ENCODE data around the gene ARL8A.
A peak's percentile ranks its signal among the peaks of the same experiment; 100 is the strongest.

The ARL8A gene

DNA sequence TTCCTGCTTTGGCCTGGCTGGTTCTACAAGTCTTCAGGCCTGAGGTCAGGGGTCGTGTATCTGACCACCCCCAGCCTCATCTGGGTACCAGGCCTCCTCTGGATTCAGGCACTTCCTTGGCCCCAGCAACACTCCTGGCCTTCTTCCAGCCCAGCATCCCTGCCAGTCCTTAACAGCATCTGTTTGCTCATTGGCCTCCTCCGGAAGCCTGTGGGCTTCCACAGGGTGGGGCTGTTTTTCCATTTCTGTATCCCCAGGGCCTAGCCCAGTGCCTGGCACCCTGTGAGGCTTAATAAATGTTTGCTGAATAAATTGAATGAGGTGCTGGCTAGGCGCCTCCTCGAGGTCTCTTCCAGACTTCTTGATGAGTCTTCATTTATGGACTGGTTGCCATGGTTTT lies 43.4 kb downstream of the ARL8A start:
- Histone ChIP-seq H2BK120ac (ENCODE audit: low read depth, low read length) (no peak overlapping the region), H3K79me1 (ENCODE audit: low read depth, low read length) (no peaks in the 10 kb centered on the region), H2AK5ac (ENCODE audit: low read depth, low read length) (peak overlapping the region; percentile 78), H2BK5ac (ENCODE audit: low read length) (no peak overlapping the region), H3K36me3 (replicated peaks in 1 of 2; ENCODE audit: control insufficient read depth in 2 of 2, insufficient read depth in 2 of 2, low read length in 2 of 2) (no peaks in the 10 kb centered on the region), H2BK12ac (ENCODE audit: low read length) (no peak overlapping the region), H3K4ac (ENCODE audit: low read length) (no peak overlapping the region), H4K8ac (ENCODE audit: low read depth, low read length) (no peak overlapping the region), H3K27me3 (ENCODE audit: control insufficient read depth in 3 of 3, insufficient read depth in 3 of 3, low read depth in 1 of 3, low read length in 3 of 3) (no peaks in the 10 kb centered on the region), H3K14ac (ENCODE audit: low read length) (no peak overlapping the region), H3K27ac (replicated peaks; ENCODE audit: low read length) (no peak overlapping the region), H3K4me2 (ENCODE audit: insufficient read depth, low read length, poor library complexity, severe bottlenecking) (no peak overlapping the region), H3K9me3 (replicated peaks in 1 of 2; ENCODE audit: control insufficient read depth in 2 of 2, insufficient read depth in 1 of 2, low read depth in 1 of 2, low read length in 2 of 2) (no peaks in the 10 kb centered on the region), H3K9ac (ENCODE audit: low read depth, low read length, poor library complexity) (no peak overlapping the region), H3K4me1 (ENCODE audit: control insufficient read depth in 2 of 2, insufficient read depth in 1 of 2, low read depth in 1 of 2, low read length in 2 of 2) (peaks cover 9 to 13% of the 10 kb centered on the region in 2 donors), H4K91ac (ENCODE audit: low read depth, low read length, poor library complexity) (no peak overlapping the region), H2BK15ac (ENCODE audit: low read length) (peak overlapping the region; percentile 43), H2AFZ (ENCODE audit: low read length) (no peak overlapping the region), H3K4me3 (ENCODE audit: low read length in 2 of 2) (no peak overlapping the region), H3K18ac (ENCODE audit: low read length) (peak overlapping the region; percentile 38), H3K23ac (ENCODE audit: low read depth, low read length, poor library complexity) (peak overlapping the region; percentile 52)
- WGBS, 2 donors (ENCODE audit: extremely low coverage in 2 of 2, insufficient read length in 2 of 2, insufficient replicate concordance in 1 of 2), result no CpG with 5 or more reads among the region's 4 CpGs
- DNase-seq (ENCODE audit: low spot score), result no peak

DNA sequence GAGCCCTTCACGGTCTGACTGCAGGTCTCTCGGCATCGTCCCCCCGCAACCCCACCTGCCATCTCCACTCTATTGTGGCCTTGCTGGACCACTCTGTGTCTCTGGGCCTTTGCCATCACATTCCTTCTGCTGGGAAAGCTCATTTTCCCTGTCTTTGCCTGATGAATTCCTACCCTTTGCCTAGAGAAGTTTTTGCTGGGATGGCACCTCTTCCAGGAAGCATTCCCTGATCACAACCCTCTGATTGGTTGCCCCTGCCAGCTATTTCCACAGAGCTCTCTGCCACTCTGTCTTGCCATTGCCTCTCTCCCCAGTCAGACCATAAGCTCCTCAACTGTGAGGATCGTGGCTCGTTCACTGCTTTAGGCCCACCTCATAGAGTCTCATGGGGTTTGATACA lies 50.7 kb downstream of the ARL8A start:
- Histone ChIP-seq H3K79me1 (ENCODE audit: low read depth, low read length) (no peaks in the 10 kb centered on the region), H4K91ac (ENCODE audit: low read depth, low read length, poor library complexity) (no peak overlapping the region), H2AK5ac (ENCODE audit: low read depth, low read length) (no peak overlapping the region), H3K4me1 (ENCODE audit: control insufficient read depth in 2 of 2, insufficient read depth in 1 of 2, low read depth in 1 of 2, low read length in 2 of 2) (peaks cover 0 to 2% of the 10 kb centered on the region in 2 donors), H3K27me3 (ENCODE audit: control insufficient read depth in 3 of 3, insufficient read depth in 3 of 3, low read depth in 1 of 3, low read length in 3 of 3) (no peaks in the 10 kb centered on the region), H3K27ac (replicated peaks; ENCODE audit: low read length) (no peak overlapping the region), H3K4me3 (ENCODE audit: low read length in 2 of 2) (no peak overlapping the region), H4K8ac (ENCODE audit: low read depth, low read length) (no peak overlapping the region), H3K9ac (ENCODE audit: low read depth, low read length, poor library complexity) (no peak overlapping the region), H2BK120ac (ENCODE audit: low read depth, low read length) (no peak overlapping the region), H3K18ac (ENCODE audit: low read length) (no peak overlapping the region), H3K9me3 (replicated peaks in 1 of 2; ENCODE audit: control insufficient read depth in 2 of 2, insufficient read depth in 1 of 2, low read depth in 1 of 2, low read length in 2 of 2) (no peaks in the 10 kb centered on the region), H3K4ac (ENCODE audit: low read length) (no peak overlapping the region), H2BK5ac (ENCODE audit: low read length) (no peak overlapping the region), H3K4me2 (ENCODE audit: insufficient read depth, low read length, poor library complexity, severe bottlenecking) (no peak overlapping the region), H2BK15ac (ENCODE audit: low read length) (no peak overlapping the region), H2AFZ (ENCODE audit: low read length) (no peak overlapping the region), H3K23ac (ENCODE audit: low read depth, low read length, poor library complexity) (no peak overlapping the region), H2BK12ac (ENCODE audit: low read length) (no peak overlapping the region), H3K36me3 (replicated peaks in 1 of 2; ENCODE audit: control insufficient read depth in 2 of 2, insufficient read depth in 2 of 2, low read length in 2 of 2) (no peaks in the 10 kb centered on the region), H3K14ac (ENCODE audit: low read length) (no peak overlapping the region)
- DNase-seq (ENCODE audit: low spot score), result no peak
- WGBS, 2 donors (ENCODE audit: extremely low coverage in 2 of 2, insufficient read length in 2 of 2, insufficient replicate concordance in 1 of 2), result no CpG with 5 or more reads among the region's 6 CpGs

DNA sequence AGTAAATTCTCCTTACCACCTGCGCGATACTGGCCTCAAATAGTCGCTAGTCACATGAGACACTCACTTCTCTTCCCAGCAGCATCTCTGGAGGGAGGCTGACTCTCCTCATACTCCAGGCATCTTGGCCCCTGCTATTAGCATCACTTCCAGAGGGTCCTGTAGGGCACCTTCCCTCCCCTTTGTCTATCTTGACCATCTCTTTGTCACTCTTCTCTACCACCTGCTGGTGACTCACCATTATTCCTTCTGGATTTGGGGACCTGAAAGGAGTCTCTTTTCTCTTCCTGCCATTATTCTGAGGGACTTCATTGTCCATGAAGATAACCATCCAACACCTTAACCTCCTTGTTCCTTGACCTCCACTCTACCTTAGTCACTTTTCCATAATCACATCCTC lies 53.5 kb downstream of the ARL8A start:
- no CpG with 5 or more reads among the region's 3 CpGs for WGBS, 2 donors (ENCODE audit: extremely low coverage in 2 of 2, insufficient read length in 2 of 2, insufficient replicate concordance in 1 of 2)
- Histone ChIP-seq H2BK5ac (ENCODE audit: low read length) (no peak overlapping the region), H2BK12ac (ENCODE audit: low read length) (no peak overlapping the region), H3K4ac (ENCODE audit: low read length) (no peak overlapping the region), H3K23ac (ENCODE audit: low read depth, low read length, poor library complexity) (no peak overlapping the region), H3K4me2 (ENCODE audit: insufficient read depth, low read length, poor library complexity, severe bottlenecking) (no peak overlapping the region), H3K27ac (replicated peaks; ENCODE audit: low read length) (no peak overlapping the region), H2BK120ac (ENCODE audit: low read depth, low read length) (no peak overlapping the region), H3K9me3 (replicated peaks in 1 of 2; ENCODE audit: control insufficient read depth in 2 of 2, insufficient read depth in 1 of 2, low read depth in 1 of 2, low read length in 2 of 2) (no peaks in the 10 kb centered on the region), H4K8ac (ENCODE audit: low read depth, low read length) (no peak overlapping the region), H2BK15ac (ENCODE audit: low read length) (no peak overlapping the region), H3K18ac (ENCODE audit: low read length) (no peak overlapping the region), H3K27me3 (ENCODE audit: control insufficient read depth in 3 of 3, insufficient read depth in 3 of 3, low read depth in 1 of 3, low read length in 3 of 3) (peaks cover 0 to 5% (median 0%) of the 10 kb centered on the region in 3 experiments), H3K4me1 (ENCODE audit: control insufficient read depth in 2 of 2, insufficient read depth in 1 of 2, low read depth in 1 of 2, low read length in 2 of 2) (peaks cover 5 to 14% of the 10 kb centered on the region in 2 donors), H4K91ac (ENCODE audit: low read depth, low read length, poor library complexity) (no peak overlapping the region), H3K79me1 (ENCODE audit: low read depth, low read length) (no peaks in the 10 kb centered on the region), H3K14ac (ENCODE audit: low read length) (no peak overlapping the region), H3K36me3 (replicated peaks in 1 of 2; ENCODE audit: control insufficient read depth in 2 of 2, insufficient read depth in 2 of 2, low read length in 2 of 2) (no peaks in the 10 kb centered on the region), H2AK5ac (ENCODE audit: low read depth, low read length) (no peak overlapping the region), H3K4me3 (ENCODE audit: low read length in 2 of 2) (no peak overlapping the region), H2AFZ (ENCODE audit: low read length) (no peak overlapping the region), H3K9ac (ENCODE audit: low read depth, low read length, poor library complexity) (no peak overlapping the region)
- DNase-seq (ENCODE audit: low spot score), result no peak

DNA sequence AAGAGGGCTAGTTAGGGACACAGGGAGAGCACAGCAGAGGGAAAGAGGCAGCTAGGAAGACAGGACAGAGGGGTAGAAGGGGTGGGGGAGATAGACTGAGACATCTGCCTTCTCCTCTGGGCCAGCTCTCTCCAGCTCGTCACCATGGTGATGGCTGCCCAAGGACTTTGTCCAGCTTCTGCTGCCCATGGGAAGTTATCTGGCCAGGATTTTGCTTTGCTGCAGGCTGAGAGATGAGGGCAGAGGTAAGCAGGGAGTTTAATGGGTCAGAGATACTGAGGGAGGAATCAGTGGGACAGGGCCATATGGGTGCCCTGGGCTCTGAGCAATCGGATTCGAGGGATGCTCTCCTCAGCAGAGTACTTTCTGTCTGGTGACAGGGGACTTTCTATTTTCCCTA lies 56.3 kb downstream of the ARL8A start:
- H3K14ac ChIP-seq (ENCODE audit: low read length), result no peak overlapping the region
- H2AFZ ChIP-seq (ENCODE audit: low read length), result no peak overlapping the region
- no peak overlapping the region for H2AK5ac ChIP-seq (ENCODE audit: low read depth, low read length)
- no peak overlapping the region for H4K8ac ChIP-seq (ENCODE audit: low read depth, low read length)
- H2BK120ac ChIP-seq (ENCODE audit: low read depth, low read length), result no peak overlapping the region
- no peak for DNase-seq (ENCODE audit: low spot score)
- H3K36me3 ChIP-seq (replicated peaks in 1 of 2; ENCODE audit: control insufficient read depth in 2 of 2, insufficient read depth in 2 of 2, low read length in 2 of 2), result no peaks in the 10 kb centered on the region
- H4K91ac ChIP-seq (ENCODE audit: low read depth, low read length, poor library complexity), result no peak overlapping the region
- H3K9me3 ChIP-seq (replicated peaks in 1 of 2; ENCODE audit: control insufficient read depth in 2 of 2, insufficient read depth in 1 of 2, low read depth in 1 of 2, low read length in 2 of 2), result no peaks in the 10 kb centered on the region
- no peaks in the 10 kb centered on the region for H3K79me1 ChIP-seq (ENCODE audit: low read depth, low read length)
- H3K23ac ChIP-seq (ENCODE audit: low read depth, low read length, poor library complexity), result no peak overlapping the region
- no peak overlapping the region for H2BK5ac ChIP-seq (ENCODE audit: low read length)
- no peak overlapping the region for H3K4ac ChIP-seq (ENCODE audit: low read length)
- peaks cover 16 to 28% of the 10 kb centered on the region in 2 donors for H3K4me1 ChIP-seq (ENCODE audit: control insufficient read depth in 2 of 2, insufficient read depth in 1 of 2, low read depth in 1 of 2, low read length in 2 of 2)
- H2BK15ac ChIP-seq (ENCODE audit: low read length), result no peak overlapping the region
- no peak overlapping the region for H2BK12ac ChIP-seq (ENCODE audit: low read length)
- WGBS, 2 donors (ENCODE audit: extremely low coverage in 2 of 2, insufficient read length in 2 of 2, insufficient replicate concordance in 1 of 2), result no CpG with 5 or more reads among the region's 3 CpGs
- peaks cover 0 to 9% (median 0%) of the 10 kb centered on the region in 3 experiments for H3K27me3 ChIP-seq (ENCODE audit: control insufficient read depth in 3 of 3, insufficient read depth in 3 of 3, low read depth in 1 of 3, low read length in 3 of 3)
- peak overlapping the region; percentile 34 for H3K9ac ChIP-seq (ENCODE audit: low read depth, low read length, poor library complexity)
- H3K27ac ChIP-seq (replicated peaks; ENCODE audit: low read length), result no peak overlapping the region
- H3K4me2 ChIP-seq (ENCODE audit: insufficient read depth, low read length, poor library complexity, severe bottlenecking), result no peak overlapping the region
- no peak overlapping the region for H3K4me3 ChIP-seq (ENCODE audit: low read length in 2 of 2)
- H3K18ac ChIP-seq (ENCODE audit: low read length), result no peak overlapping the region
